CD4-positive, alpha-beta T cell (primary cell): Measurements from ENCODE around the gene PAEP. TPM values are rescaled to one million over a fixed set of nuclear protein-coding genes. Genes with fewer than 3 reads are reported as not detected.

Experiments used
- ATAC-seq: fragments of 200-7000 bp; cut with Tn5 transposase; one replicate; pipeline ENCODE4 v1.10.0; 2022; ENCODE audit warnings: mild to moderate bottlenecking; ENCODE audit not compliant: poor library complexity
- CTCF ChIA-PET: fragments of 350-600 bp; sonication (Branson Sonifier 250); formaldehyde crosslinking; loops from one replicate; lab custom pipeline; 2021; ENCODE audit warnings: antibody characterized with exemption, inconsistent platforms; lab: Charles Lee
- POLR2A ChIA-PET: fragments of 350-600 bp; sonication (Branson Sonifier 250); formaldehyde crosslinking; loops from one replicate; lab custom pipeline; 2021; ENCODE audit warnings: antibody characterized with exemption, inconsistent platforms; lab: Charles Lee
- DNase-seq, 14 experiments: peaks; one replicate each; pipeline ENCODE4 v3.0.0-alpha.2; 2013 to 2020; ENCODE audit warnings: mixed read lengths in 2 of 14
- H3K27ac ChIP-seq, 2 donors: one replicate each; pipeline versions ENCODE4 v1.5.1 to v1.7.0; 2013; ENCODE audit warnings: low read length in 2 of 2, low read depth in 1 of 2, mild to moderate bottlenecking in 1 of 2
- H3K27me3 ChIP-seq, 2 experiments: 1 replicate in 1 of 2; 2 replicates in 1 of 2; pipeline versions ENCODE4 v1.6.1 to v1.7.0; 2013; ENCODE audit warnings: low read length in 2 of 2, control low read depth in 1 of 2, mild to moderate bottlenecking in 1 of 2, moderate library complexity in 1 of 2; ENCODE audit not compliant: insufficient read depth in 2 of 2, control insufficient read depth in 1 of 2
- H3K36me3 ChIP-seq: one replicate; pipeline ENCODE4 v1.6.1; 2013; ENCODE audit warnings: low read length, control low read depth; ENCODE audit not compliant: insufficient read depth
- H3K4me1 ChIP-seq: one replicate; pipeline ENCODE4 v1.6.1; 2013; ENCODE audit warnings: low read length, control low read depth; ENCODE audit not compliant: insufficient read depth
- H3K4me3 ChIP-seq: one replicate; pipeline ENCODE4 v1.5.1; 2013; ENCODE audit warnings: mild to moderate bottlenecking, low read length, moderate library complexity
- H3K9me3 ChIP-seq, 2 experiments: 1 replicate in 1 of 2; 2 replicates in 1 of 2; pipeline versions ENCODE4 v1.6.1 to v1.7.0; 2013; ENCODE audit warnings: low read length in 2 of 2, mild to moderate bottlenecking in 2 of 2, control low read depth in 1 of 2, moderate library complexity in 1 of 2; ENCODE audit not compliant: control insufficient read depth in 1 of 2, insufficient read depth in 1 of 2
- H3K27ac Mint-ChIP-seq: one replicate; pipeline ENCODE4 v1.8.0; 2020; ENCODE audit warnings: mixed read lengths
- H3K27me3 Mint-ChIP-seq: one replicate; pipeline ENCODE4 v1.8.0; 2021; ENCODE audit warnings: mixed read lengths
- H3K36me3 Mint-ChIP-seq: one replicate; pipeline ENCODE4 v1.8.0; 2021; ENCODE audit warnings: low read depth, mixed read lengths
- H3K4me1 Mint-ChIP-seq: one replicate; pipeline ENCODE4 v1.8.0; 2021; ENCODE audit warnings: low read depth, mixed read lengths
- H3K4me3 Mint-ChIP-seq: one replicate; pipeline ENCODE4 v1.8.0; 2020; ENCODE audit warnings: mild to moderate bottlenecking, mixed read lengths
- H3K9me3 Mint-ChIP-seq: one replicate; pipeline ENCODE4 v1.8.0; 2020; ENCODE audit warnings: mixed read lengths
- intact Hi-C, 2 experiments: fragments of 100-400 bp; cut with DNase I in 1 of 2; cut with micrococcal nuclease in 1 of 2; formaldehyde crosslinking; loops; one replicate each; pipeline versions ENCODE4 v1.15.1 to v1.9.0; 2023 to 2025; cut with DNase I, micrococcal nuclease
- total RNA-seq, 174 experiments: library from RNA in 2 of 174; stranded (reverse) in 2 of 174; gene quantifications; one replicate each; pipeline ENCODE4 v1.2.3 and lab custom pipeline; 2021 to 2026
- TF ChIP-seq, protein P1 (sequence below): fragments of 200-600 bp; IDR thresholded peaks from one replicate; pipeline ENCODE4 v1.8.0; 2022; ENCODE audit warnings: antibody characterized with exemption, mild to moderate bottlenecking

PAEP gene
- total RNA-seq, 2 experiments from 2014 or later, result not detected

DNA sequence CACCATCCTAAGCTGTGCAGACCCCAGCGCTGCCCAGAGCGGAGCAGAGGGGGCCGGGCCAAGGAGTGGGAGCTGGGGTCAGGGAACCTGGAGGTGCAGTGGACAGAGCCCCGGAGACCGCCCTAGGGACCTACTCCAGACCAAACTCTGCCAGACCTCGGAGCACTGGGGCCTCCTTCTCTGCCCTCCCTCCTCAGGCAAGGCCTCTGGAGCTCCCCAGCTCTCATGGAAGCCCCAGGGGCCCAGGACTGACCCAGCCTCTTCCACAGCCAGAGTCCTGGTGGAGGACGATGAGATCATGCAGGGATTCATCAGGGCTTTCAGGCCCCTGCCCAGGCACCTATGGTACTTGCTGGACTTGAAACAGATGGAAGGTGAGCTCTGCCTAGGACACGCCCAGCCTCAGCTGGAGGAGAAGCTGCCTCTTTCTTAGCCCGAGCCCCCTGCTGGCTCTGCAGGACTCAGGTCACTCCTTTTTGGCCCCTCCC is 3.6 kb downstream of the PAEP start:
- peaks cover 3% of the 10 kb centered on the region for H3K9me3 Mint-ChIP-seq
- no peak for ATAC-seq
- H3K36me3 Mint-ChIP-seq, result no peaks in the 10 kb centered on the region
- Histone ChIP-seq H3K27ac (no peak overlapping the region), H3K4me1 (no peaks in the 10 kb centered on the region), H3K36me3 (no peaks in the 10 kb centered on the region), H3K9me3 (peaks cover 7 to 9% of the 10 kb centered on the region in 2 experiments), H3K27me3 (peaks cover 4 to 16% of the 10 kb centered on the region in 2 experiments), H3K4me3 (no peak overlapping the region)
- intact Hi-C loops, result no loop called here
- CTCF ChIA-PET, result no interaction called here
- POLR2A ChIA-PET, result no interaction called here
- no peaks in the 10 kb centered on the region for H3K4me1 Mint-ChIP-seq
- no peak overlapping the region for H3K4me3 Mint-ChIP-seq
- no peak overlapping the region for H3K27ac Mint-ChIP-seq
- H3K27me3 Mint-ChIP-seq, result peaks cover 27% of the 10 kb centered on the region
- TF ChIP-seq, protein P1, sequence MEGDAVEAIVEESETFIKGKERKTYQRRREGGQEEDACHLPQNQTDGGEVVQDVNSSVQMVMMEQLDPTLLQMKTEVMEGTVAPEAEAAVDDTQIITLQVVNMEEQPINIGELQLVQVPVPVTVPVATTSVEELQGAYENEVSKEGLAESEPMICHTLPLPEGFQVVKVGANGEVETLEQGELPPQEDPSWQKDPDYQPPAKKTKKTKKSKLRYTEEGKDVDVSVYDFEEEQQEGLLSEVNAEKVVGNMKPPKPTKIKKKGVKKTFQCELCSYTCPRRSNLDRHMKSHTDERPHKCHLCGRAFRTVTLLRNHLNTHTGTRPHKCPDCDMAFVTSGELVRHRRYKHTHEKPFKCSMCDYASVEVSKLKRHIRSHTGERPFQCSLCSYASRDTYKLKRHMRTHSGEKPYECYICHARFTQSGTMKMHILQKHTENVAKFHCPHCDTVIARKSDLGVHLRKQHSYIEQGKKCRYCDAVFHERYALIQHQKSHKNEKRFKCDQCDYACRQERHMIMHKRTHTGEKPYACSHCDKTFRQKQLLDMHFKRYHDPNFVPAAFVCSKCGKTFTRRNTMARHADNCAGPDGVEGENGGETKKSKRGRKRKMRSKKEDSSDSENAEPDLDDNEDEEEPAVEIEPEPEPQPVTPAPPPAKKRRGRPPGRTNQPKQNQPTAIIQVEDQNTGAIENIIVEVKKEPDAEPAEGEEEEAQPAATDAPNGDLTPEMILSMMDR, result no peak
- DNase-seq, result no peak

- Mint-ChIP-seq H3K27ac (no peak overlapping the region), H3K27me3 (peaks cover 25% of the 10 kb centered on the region), H3K36me3 (no peaks in the 10 kb centered on the region), H3K4me1 (no peaks in the 10 kb centered on the region), H3K9me3 (peaks cover 4% of the 10 kb centered on the region), H3K4me3 (no peak overlapping the region)
- ChIA-PET CTCF (no interaction called here), POLR2A (no interaction called here)
- intact Hi-C loops, result no loop called here
- H3K27me3 ChIP-seq, result peaks cover 4 to 14% of the 10 kb centered on the region in 2 experiments
- no peaks in the 10 kb centered on the region for H3K36me3 ChIP-seq
- TF ChIP-seq, protein P1, result no peak
- H3K9me3 ChIP-seq, result peaks cover 7 to 9% of the 10 kb centered on the region in 2 experiments
- no peak overlapping the region for H3K27ac ChIP-seq
- ATAC-seq, result no peak
- DNase-seq, result no peak
- H3K4me1 ChIP-seq, result no peaks in the 10 kb centered on the region
- H3K4me3 ChIP-seq, result no peak overlapping the region
Observed at GRCh38 chr9:135565636-135566035, 4.1 kb downstream of the PAEP start.

- CTCF ChIA-PET, result no interaction called here
- peaks cover 6% of the 10 kb centered on the region for H3K9me3 Mint-ChIP-seq
- POLR2A ChIA-PET, result no interaction called here
- Histone ChIP-seq H3K4me3 (no peak overlapping the region), H3K9me3 (peaks cover 7% of the 10 kb centered on the region in 2 experiments), H3K4me1 (no peaks in the 10 kb centered on the region), H3K27ac (no peak overlapping the region), H3K27me3 (peaks cover 4 to 7% of the 10 kb centered on the region in 2 experiments), H3K36me3 (no peaks in the 10 kb centered on the region)
- DNase-seq, result no peak
- no peaks in the 10 kb centered on the region for H3K4me1 Mint-ChIP-seq
- no peak overlapping the region for H3K4me3 Mint-ChIP-seq
- H3K36me3 Mint-ChIP-seq, result no peaks in the 10 kb centered on the region
- intact Hi-C loops, result no loop called here
- no peak overlapping the region for H3K27ac Mint-ChIP-seq
- no peak for ATAC-seq
- TF ChIP-seq, protein P1, result no peak
- peaks cover 20% of the 10 kb centered on the region for H3K27me3 Mint-ChIP-seq
Observed at GRCh38 chr9:135566552-135566951, 5.0 kb downstream of the PAEP start.
